Nephron (organoid): ENCODE results near the gene FKRP.
A peak's percentile ranks its signal among the peaks of the same experiment; 100 is the strongest.

Source experiments
- H3K27ac Mint-ChIP-seq, 3 experiments: 2 replicates each; pipeline ENCODE4 v1.8.0; 2020; ENCODE audit warnings: mixed read lengths in 3 of 3, mild to moderate bottlenecking in 2 of 3, moderate library complexity in 1 of 3
- H3K27me3 Mint-ChIP-seq: 2 replicates; pipeline ENCODE4 v1.8.0; 2021; ENCODE audit warnings: low read depth, mild to moderate bottlenecking, moderate library complexity, mixed read lengths
- H3K36me3 Mint-ChIP-seq: 2 replicates; pipeline ENCODE4 v1.8.0; 2020; ENCODE audit warnings: low read depth, mixed read lengths
- H3K4me1 Mint-ChIP-seq: 2 replicates; pipeline ENCODE4 v1.8.0; 2020; ENCODE audit warnings: mixed read lengths
- H3K4me3 Mint-ChIP-seq, 3 experiments: 2 replicates each; pipeline ENCODE4 v1.8.0; 2020; ENCODE audit warnings: mild to moderate bottlenecking in 3 of 3, mixed read lengths in 3 of 3, moderate library complexity in 2 of 3
- H3K9me3 Mint-ChIP-seq: 2 replicates; pipeline ENCODE4 v1.8.0; 2020; ENCODE audit warnings: mixed read lengths
- CTCF ChIP-seq, 3 experiments: fragments of 200-600 bp; sonication (generic); IDR thresholded peaks; one replicate each; pipeline ENCODE4 v1.5.0; 2021; ENCODE audit warnings: antibody characterized with exemption in 3 of 3; ENCODE audit not compliant: unreplicated experiment in 3 of 3

FKRP gene

GRCh38 chr19:46728693-46729339, 17.0 kb upstream of the FKRP start:
- Mint-ChIP-seq H3K27me3 (no peaks in the 10 kb centered on the region), H3K36me3 (peaks cover 52% of the 10 kb centered on the region), H3K4me3 (peak overlapping the region in 1 of 3 experiments; percentile 17), H3K9me3 (no peaks in the 10 kb centered on the region), H3K27ac (peak overlapping the region; percentile 66 to 83 (median 77)), H3K4me1 (peaks cover 33% of the 10 kb centered on the region)
- peak; percentile 87 to 89 (median 87) for TF ChIP-seq CTCF (IDR thresholded peaks at IDR 0.05; ENCODE audit: unreplicated experiment in 3 of 3)

- no peak for TF ChIP-seq CTCF (IDR thresholded peaks at IDR 0.05; ENCODE audit: unreplicated experiment in 3 of 3)
- Mint-ChIP-seq H3K36me3 (peaks cover 54% of the 10 kb centered on the region), H3K27me3 (no peaks in the 10 kb centered on the region), H3K4me3 (no peak overlapping the region), H3K9me3 (no peaks in the 10 kb centered on the region), H3K4me1 (peaks cover 33% of the 10 kb centered on the region), H3K27ac (no peak overlapping the region)
These were observed 16.2 kb upstream of the FKRP start for GRCh38 chr19:46729696-46730095.

- Mint-ChIP-seq H3K36me3 (peaks cover 54% of the 10 kb centered on the region), H3K4me1 (peaks cover 33% of the 10 kb centered on the region), H3K27ac (no peak overlapping the region), H3K27me3 (no peaks in the 10 kb centered on the region), H3K4me3 (no peak overlapping the region), H3K9me3 (no peaks in the 10 kb centered on the region)
- no peak for TF ChIP-seq CTCF (IDR thresholded peaks at IDR 0.05; ENCODE audit: unreplicated experiment in 3 of 3)
These were observed 15.7 kb upstream of the FKRP start for GRCh38 chr19:46730187-46730586.

- no peaks in the 10 kb centered on the region for H3K9me3 Mint-ChIP-seq
- no peak overlapping the region for H3K4me3 Mint-ChIP-seq
- H3K27ac Mint-ChIP-seq = peak overlapping the region in 2 of 3 experiments; percentile 15 to 37
- peaks cover 52% of the 10 kb centered on the region for H3K36me3 Mint-ChIP-seq
- no peaks in the 10 kb centered on the region for H3K27me3 Mint-ChIP-seq
- no peak for TF ChIP-seq CTCF (IDR thresholded peaks at IDR 0.05; ENCODE audit: unreplicated experiment in 3 of 3)
- peaks cover 33% of the 10 kb centered on the region for H3K4me1 Mint-ChIP-seq
These were observed 15.3 kb upstream of the FKRP start for GRCh38 chr19:46730595-46730994.

GRCh38 chr19:46731007-46731501, 14.8 kb upstream of the FKRP start:
- peak overlapping the region in 2 of 3 experiments; percentile 15 to 37 for H3K27ac Mint-ChIP-seq
- H3K4me3 Mint-ChIP-seq = no peak overlapping the region
- H3K36me3 Mint-ChIP-seq = peaks cover 47% of the 10 kb centered on the region
- H3K9me3 Mint-ChIP-seq = no peaks in the 10 kb centered on the region
- peaks cover 28% of the 10 kb centered on the region for H3K4me1 Mint-ChIP-seq
- no peak for TF ChIP-seq CTCF (IDR thresholded peaks at IDR 0.05; ENCODE audit: unreplicated experiment in 3 of 3)
- no peaks in the 10 kb centered on the region for H3K27me3 Mint-ChIP-seq

GRCh38 chr19:46731584-46731983, 14.3 kb upstream of the FKRP start:
- Mint-ChIP-seq H3K4me3 (no peak overlapping the region), H3K27ac (peak overlapping the region; percentile 18 to 37 (median 27)), H3K36me3 (peaks cover 46% of the 10 kb centered on the region), H3K9me3 (no peaks in the 10 kb centered on the region), H3K27me3 (no peaks in the 10 kb centered on the region), H3K4me1 (peaks cover 25% of the 10 kb centered on the region)
- no peak for TF ChIP-seq CTCF (IDR thresholded peaks at IDR 0.05; ENCODE audit: unreplicated experiment in 3 of 3)
